ENCODE data around the gene FAM171A2. TPM values are rescaled to one million over a fixed set of nuclear protein-coding genes. Genes with fewer than 3 reads are reported as not detected.

FAM171A2 gene
- total RNA-seq = 1 to 10 TPM in 2 of 5 donors, not detected in 3; 2.0 to 5.4 TPM
- polyA plus RNA-seq = under 1 TPM; 0.30 to 0.31 (median 0.31) TPM
- long read RNA-seq, donor 1, partial matches to known transcripts = 0 of 4 reads
- long read RNA-seq, donor 1, other reads (novel, unspliced or antisense) = 0 of 4 reads
- long read RNA-seq, donor 2, partial matches to known transcripts = 0 of 4 reads
- long read RNA-seq, donor 2, other reads (novel, unspliced or antisense) = 0 of 4 reads
- long read RNA-seq, donor 3, partial matches to known transcripts = 0 of 4 reads
- long read RNA-seq, donor 3, other reads (novel, unspliced or antisense) = 0 of 4 reads
- long read RNA-seq, donor 4, partial matches to known transcripts = 0 of 3 reads
- long read RNA-seq, donor 4, other reads (novel, unspliced or antisense) = 0 of 3 reads
- long read RNA-seq, donor 5, transcript FAM171A2-201 (8 exons, 3,160 nt) = major isoform, 6 of 7 reads
- long read RNA-seq, donor 5, partial matches to known transcripts = 0 of 7 reads
- long read RNA-seq, donor 5, other reads (novel, unspliced or antisense) = 0 of 7 reads
- long read RNA-seq, donor 6, transcript FAM171A2-201 (8 exons, 3,160 nt) = major isoform, 15 of 15 reads
- long read RNA-seq, donor 6, partial matches to known transcripts = 0 of 15 reads
- long read RNA-seq, donor 6, other reads (novel, unspliced or antisense) = 0 of 15 reads
- long read RNA-seq, donor 7, transcript FAM171A2-201 (8 exons, 3,160 nt) = major isoform, 5 of 6 reads
- long read RNA-seq, donor 7, partial matches to known transcripts = 0 of 6 reads
- long read RNA-seq, donor 7, other reads (novel, unspliced or antisense) = 0 of 6 reads
- long read RNA-seq, donor 8, partial matches to known transcripts = 0 of 1 reads
- long read RNA-seq, donor 8, other reads (novel, unspliced or antisense) = 0 of 1 reads
- long read RNA-seq, donor 9, partial matches to known transcripts = 0 of 3 reads
- long read RNA-seq, donor 9, other reads (novel, unspliced or antisense) = 0 of 3 reads
- long read RNA-seq, donor 10, partial matches to known transcripts = 0 of 3 reads
- long read RNA-seq, donor 10, other reads (novel, unspliced or antisense) = 0 of 3 reads

- intact Hi-C loops (cut with DNase I; ENCODE audit: low total_unique reads) = no loop called here
- H3K9me3 ChIP-seq = no peaks in the 10 kb centered on the region
- TF ChIP-seq POLR2A (IDR thresholded peaks at IDR 0.05) = no peak
- peak in 1 of 3 donors; percentile 23 for TF ChIP-seq POLR2AphosphoS5 (IDR thresholded peaks at IDR 0.05)
- peak in 3 of 7 experiments; percentile 63 to 93 (median 79) for TF ChIP-seq CTCF (IDR thresholded peaks at IDR 0.05)
- H3K4me3 ChIP-seq = peak within 1 kb of the TSS; percentile 57 to 81 (median 68)
- H3K4me1 ChIP-seq = peaks cover 18 to 41% (median 31%) of the 10 kb centered on the region in 4 donors
- peak; percentile 62 to 91 for DNase-seq
- no peaks in the 10 kb centered on the region for H3K36me3 ChIP-seq
- peaks cover 0 to 63% (median 18%) of the 10 kb centered on the region in 3 donors for H3K27me3 ChIP-seq
- H3K27ac ChIP-seq = peak within 1 kb of the TSS in 2 of 5 donors; percentile 10 to 77
- WGBS, 5 donors = 0 to 7% (median 1%) methylated on average over 1 to 63 of the region's 63 CpGs
Measured at GRCh38 chr17:44363613-44364159, at the start of gene FAM171A2. FAM171A2 (minus strand) TSS chr17:44363853; CDS start chr17:44363714, 139 bp downstream.

- no peak for DNase-seq
- Histone ChIP-seq H3K27ac (no peak overlapping the region), H3K4me1 (peaks cover 0 to 4% (median 0%) of the 10 kb centered on the region in 4 donors), H3K36me3 (peaks cover 0 to 32% (median 25%) of the 10 kb centered on the region in 4 donors), H3K4me3 (no peak overlapping the region), H3K27me3 (no peaks in the 10 kb centered on the region), H3K9me3 (no peaks in the 10 kb centered on the region)
- WGBS, 5 donors = 77 to 92% (median 84%) methylated on average over 7 of the region's 7 CpGs
- TF ChIP-seq POLR2A (IDR thresholded peaks at IDR 0.05) (no peak), POLR2AphosphoS5 (IDR thresholded peaks at IDR 0.05) (no peak), CTCF (IDR thresholded peaks at IDR 0.05) (no peak), EP300 (IDR thresholded peaks at IDR 0.05) (no peak)
- intact Hi-C loops (cut with DNase I; ENCODE audit: low total_unique reads) = no loop called here
Measured at GRCh38 chr17:44409309-44410028, 45.8 kb upstream of the FAM171A2 start.

GRCh38 chr17:44408786-44409185 lies 45.1 kb upstream of the FAM171A2 start:
- intact Hi-C loops (cut with DNase I; ENCODE audit: low total_unique reads) = no loop called here
- H3K9me3 ChIP-seq = no peaks in the 10 kb centered on the region
- TF ChIP-seq CTCF (IDR thresholded peaks at IDR 0.05) (no peak), POLR2AphosphoS5 (IDR thresholded peaks at IDR 0.05) (no peak), POLR2A (IDR thresholded peaks at IDR 0.05) (no peak), EP300 (IDR thresholded peaks at IDR 0.05) (no peak)
- H3K36me3 ChIP-seq = peaks cover 0 to 35% (median 30%) of the 10 kb centered on the region in 4 donors
- 90 to 98% (median 96%) methylated on average over 4 of the region's 4 CpGs for WGBS, 5 donors
- H3K4me1 ChIP-seq = peaks cover 0 to 4% (median 0%) of the 10 kb centered on the region in 4 donors
- no peak overlapping the region for H3K27ac ChIP-seq
- H3K27me3 ChIP-seq = no peaks in the 10 kb centered on the region
- DNase-seq = no peak
- no peak overlapping the region for H3K4me3 ChIP-seq

Data from stomach (tissue), 19 donors.